GM19099 (cell line): ENCODE measurements around the gene ACTMAP.

Experiments used
- POLR2A ChIP-seq: IDR thresholded peaks from 3 replicates; pipeline ENCODE4 v1.6.1; 2011; ENCODE audit warnings: low read depth; ENCODE audit not compliant: insufficient read length; ENCODE audit errors: extremely low read depth

Gene ACTMAP, protein sequence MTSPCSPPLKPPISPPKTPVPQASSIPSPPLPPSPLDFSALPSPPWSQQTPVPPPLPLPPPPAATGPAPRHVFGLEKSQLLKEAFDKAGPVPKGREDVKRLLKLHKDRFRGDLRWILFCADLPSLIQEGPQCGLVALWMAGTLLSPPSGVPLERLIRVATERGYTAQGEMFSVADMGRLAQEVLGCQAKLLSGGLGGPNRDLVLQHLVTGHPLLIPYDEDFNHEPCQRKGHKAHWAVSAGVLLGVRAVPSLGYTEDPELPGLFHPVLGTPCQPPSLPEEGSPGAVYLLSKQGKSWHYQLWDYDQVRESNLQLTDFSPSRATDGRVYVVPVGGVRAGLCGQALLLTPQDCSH

DNA sequence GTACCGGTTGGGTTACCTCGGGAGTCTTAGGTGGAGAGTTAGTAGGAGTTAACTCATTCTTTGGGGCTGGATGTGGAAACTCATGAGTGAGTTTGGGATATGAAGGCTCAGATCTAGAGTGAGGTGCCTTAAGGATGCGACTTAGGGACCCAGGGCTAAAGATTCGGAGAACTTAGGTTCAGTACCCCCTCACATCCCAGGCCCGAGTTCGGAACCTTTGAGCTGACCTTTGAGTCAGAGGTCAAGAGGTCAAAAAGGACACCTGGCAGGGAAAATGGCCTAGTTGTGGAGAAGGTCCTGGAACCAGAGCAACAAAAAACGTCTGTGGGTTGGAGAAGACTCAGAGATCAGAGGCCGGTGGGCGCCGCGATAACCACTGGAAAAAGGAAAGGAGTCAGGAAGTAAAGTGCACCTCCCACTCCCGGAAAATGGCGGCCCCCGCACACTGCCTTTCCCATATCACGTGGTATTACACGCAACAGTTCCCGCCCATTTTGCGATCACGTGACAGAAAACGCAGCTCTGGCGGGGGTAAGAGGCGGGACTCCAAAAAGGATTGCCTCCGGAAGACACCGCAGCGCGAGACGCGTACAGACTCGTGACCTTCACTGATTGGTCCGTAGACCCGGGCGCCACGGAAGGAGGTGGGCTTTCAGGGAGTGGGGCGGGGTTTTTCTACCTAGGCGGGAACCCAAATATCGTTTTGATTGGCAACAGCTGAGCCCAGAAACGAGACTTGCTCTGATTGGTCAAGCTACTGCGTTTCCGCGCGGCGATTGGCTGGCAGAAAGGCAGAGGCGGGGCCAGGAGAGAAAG lies at the start of gene ACTMAP:
ACTMAP (minus strand) TSS at position 420 of the 816 bp plus-strand sequence. CDS start 674 bp downstream, outside the sequence.
- peak; percentile 20 for TF ChIP-seq POLR2A

DNA sequence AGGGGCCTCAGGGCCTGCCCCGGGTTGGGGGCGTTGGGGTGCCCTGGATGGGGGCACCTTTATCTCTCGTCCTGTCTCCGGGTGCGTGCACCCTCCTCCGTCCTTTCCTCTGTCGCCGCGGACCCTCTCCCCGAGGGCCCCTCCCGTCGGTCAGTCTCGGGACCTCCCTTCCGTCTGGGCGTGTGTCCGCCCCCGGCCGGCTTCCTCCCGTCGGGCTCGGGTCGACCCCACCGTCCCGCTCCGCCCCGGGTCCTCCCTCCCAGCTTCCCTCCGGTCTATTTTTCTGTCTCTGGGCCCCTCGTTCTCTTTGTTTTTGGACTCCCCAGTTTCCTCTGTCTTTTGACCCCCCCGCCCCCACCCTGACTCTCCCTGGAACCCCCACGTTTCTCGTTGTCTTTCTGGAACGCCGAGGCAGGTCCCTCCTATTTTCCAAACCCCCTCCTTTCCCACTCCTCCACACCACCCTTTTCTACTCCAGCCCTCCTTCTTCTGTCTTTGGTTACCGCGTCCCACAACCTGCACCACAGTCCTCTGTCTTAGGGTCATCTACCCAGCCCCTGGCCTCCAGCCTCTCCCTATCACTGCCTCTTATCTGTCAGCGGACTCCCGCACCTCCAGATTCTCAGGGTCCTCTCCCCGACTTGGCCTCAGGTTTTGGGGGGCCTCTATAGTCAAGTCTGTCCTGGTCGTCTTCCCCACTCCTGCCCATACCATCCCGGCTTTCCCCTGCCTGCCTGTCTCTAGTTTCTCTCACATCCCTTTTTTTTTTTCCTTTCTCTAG lies 49.5 kb upstream of the ACTMAP start:
- TF ChIP-seq POLR2A = no peak

DNA sequence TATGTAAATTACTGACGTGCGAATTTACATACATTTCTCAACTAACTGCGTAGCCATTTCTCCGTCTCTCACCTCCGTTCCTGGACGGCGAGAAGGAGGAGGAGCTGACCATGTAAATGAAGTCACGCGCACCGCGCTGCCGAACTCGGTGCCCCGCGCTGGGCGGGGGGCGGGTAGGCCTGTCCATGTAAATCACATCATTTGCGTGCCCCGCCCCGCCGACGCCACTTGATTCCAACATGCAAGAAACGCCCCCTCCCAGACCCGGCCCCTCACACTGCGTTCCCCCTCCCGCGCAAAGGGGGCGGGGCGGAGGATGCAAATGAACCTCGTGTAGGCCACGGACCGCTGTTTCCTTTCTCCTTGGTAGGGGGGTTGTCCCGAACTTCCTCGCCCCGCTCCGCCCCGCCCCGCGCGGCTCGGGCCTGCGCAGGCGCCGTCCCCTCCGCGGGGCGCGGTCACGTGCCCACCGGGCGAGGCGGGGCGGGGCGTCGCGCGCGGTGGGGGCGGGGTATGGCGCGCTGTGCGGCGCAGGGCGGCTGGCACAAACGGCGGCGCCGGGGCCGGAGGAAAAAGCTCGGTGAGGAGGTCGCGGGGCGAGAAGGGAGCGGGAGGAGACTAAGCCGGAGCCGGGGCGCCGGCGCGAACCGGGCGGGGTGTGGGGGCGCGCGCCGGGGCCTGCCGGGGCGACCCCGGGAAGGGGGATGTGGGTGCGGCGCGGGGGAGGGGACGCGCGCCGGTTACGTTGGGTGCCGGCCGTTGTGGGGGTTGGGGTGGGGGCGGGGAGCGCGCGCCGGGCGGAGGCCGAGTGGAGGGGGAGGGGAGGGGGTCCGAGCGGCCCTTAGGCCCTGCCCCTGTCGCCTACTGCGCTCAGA lies 48.6 kb upstream of the ACTMAP start, which contains the start of gene EGLN2:
EGLN2 (plus strand) TSS at position 509 of the 875 bp plus-strand sequence. CDS start 1,382 bp downstream, outside the sequence.
- peak; percentile 68 for TF ChIP-seq POLR2A

DNA sequence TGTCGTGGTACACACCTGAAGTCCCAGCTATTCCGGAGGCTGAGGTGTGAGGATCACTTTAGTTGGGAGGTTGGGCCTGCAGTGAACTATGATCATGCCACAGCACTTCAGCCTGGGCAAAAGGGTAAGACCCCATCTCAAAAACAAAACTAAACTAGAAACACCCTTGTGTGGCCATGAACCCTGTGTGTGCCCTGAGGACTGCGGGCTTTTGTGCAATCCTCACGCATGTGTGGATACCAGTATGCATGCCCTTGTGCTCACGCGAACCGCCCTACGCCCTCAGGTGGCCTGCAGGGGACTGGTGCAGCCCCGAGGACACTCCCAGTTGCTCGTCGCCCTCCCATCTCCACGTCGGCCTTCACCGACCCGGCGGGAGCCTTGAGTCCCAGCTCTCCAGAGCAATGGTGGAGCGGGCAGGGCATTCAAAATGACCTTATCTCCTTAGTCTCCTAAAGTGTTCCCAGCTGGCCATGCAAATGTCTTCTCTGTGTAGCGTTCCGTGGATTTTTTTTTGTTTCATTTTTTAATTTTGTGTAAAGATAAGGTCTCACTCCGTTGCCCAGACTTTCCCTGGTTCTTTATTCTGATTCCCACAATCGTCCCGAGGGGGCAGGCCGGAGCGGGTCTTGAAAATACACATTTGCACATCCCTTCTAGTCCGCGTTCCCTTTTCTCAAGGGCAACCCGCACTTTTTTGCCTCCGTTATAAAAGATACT lies 47.8 kb upstream of the ACTMAP start:
- TF ChIP-seq POLR2A = peak; percentile 85

DNA sequence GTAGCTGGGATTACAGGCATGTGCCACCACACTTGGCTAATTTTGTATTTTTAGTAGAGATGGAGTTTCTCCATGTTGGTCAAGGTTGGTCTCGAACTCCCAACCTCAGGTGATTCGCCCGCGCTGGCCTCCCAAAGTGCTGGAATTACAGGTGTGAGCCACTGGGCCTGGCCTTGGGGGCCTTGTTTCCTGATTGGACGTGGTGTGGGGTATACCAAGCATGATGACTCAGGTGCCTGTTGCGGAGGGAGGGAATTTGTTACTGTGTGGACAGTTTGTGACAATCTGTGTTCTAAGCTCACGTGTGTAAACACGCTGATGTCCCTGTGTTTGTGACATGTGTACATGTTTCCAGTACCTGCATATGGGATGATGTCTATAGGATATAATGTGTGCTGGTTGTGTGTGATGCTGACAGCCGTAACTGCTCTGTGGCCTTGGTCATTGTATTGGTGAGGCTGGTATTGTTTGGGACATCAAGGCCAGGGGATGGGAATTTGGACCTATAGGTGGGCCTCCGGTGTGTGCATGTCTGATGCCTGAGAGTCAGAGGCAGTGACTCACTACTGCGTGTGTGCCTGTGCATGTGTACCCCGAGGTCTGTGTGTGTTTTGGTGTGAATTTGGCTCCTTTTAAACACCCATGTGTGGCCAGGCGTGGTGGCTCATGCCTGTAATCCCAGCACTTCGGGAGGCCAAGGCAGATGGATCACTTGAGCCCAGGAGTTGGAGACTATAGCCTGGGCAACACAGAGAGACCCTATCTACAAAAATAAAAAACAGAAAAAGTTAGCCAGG lies 47.1 kb upstream of the ACTMAP start:
- TF ChIP-seq POLR2A = no peak

DNA sequence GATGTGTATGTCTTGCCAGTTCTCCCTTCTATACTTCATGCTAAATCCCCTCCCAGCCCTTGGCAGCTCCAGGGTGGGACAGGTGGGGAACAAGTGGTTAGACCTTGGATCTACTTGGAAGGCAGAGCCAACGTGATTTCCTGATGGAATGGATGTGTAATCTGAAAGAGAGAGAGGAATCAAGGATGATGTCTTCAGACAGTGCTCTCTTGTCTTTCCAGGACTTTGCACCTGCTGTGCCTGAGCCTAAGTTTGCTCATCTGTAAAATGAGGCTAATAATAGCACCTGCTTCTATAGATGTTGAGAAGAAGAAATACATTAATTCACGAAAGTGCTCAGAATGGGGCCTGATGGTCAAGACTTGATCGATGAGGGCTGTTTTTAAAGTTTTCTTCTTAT lies 41.7 kb upstream of the ACTMAP start:
- no peak for TF ChIP-seq POLR2A

DNA sequence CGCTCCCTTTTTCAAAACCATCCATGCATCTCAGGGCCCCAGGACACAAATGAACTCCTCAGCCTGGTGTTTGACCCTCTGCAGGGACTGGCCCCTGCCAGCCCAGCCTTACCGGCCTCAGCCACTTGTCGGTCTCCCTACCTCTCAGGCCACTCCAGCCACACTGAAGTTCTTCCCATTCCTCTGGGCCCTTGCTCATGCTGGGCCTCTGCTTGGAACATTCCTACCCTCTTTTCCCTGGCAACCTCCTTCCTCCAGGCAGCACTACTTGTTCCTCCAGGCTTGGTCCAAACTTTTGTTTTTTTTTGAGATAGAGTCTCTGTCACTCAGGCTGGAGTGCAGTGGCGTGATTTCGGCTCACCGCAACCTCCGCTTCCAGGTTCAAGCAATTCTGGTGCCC lies 41.1 kb upstream of the ACTMAP start:
- TF ChIP-seq POLR2A = no peak

DNA sequence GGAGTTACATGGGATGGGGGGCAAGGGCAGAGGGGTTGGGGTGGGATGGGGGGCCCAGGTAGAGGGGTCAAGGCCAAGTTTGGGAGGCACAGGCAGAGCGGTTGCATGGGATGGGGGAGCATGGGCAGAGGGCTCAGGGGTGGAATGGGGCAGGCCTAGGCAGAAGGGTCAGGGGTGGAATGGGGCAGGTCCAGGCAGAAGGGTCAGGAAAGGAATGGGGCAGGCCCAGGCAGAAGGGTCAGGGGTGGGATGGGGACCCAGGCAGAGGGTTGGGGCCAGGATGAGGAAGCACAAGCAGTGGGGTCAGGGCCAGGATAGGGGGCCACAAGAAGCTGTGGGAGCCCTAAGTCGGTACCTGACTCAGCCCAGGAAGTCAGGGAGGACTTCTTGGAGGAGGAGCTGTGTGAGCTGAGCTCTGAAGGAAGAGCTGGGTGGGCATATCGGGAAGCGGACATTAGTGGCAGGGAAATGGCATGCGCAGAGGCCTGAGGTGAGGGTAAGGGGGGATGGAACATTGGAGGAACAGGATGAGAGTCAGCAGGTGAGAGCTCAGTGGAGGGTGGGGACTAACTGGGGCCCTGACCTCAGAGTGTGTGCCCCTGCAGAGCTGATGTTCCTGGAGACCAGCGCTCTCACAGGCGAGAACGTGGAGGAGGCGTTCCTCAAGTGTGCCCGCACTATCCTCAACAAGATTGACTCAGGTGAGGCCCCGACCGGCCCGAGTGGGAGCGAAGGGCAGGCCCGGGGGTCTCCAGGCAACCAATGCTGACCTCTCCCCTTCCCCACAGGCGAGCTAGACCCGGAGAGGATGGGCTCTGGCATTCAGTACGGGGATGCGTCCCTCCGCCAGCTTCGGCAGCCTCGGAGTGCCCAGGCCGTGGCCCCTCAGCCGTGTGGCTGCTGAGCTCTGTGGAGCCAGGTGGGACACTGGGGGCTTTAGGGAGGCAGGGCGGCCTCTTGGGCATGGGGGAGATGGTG lies 36.1 kb upstream of the ACTMAP start:
- TF ChIP-seq POLR2A = no peak

DNA sequence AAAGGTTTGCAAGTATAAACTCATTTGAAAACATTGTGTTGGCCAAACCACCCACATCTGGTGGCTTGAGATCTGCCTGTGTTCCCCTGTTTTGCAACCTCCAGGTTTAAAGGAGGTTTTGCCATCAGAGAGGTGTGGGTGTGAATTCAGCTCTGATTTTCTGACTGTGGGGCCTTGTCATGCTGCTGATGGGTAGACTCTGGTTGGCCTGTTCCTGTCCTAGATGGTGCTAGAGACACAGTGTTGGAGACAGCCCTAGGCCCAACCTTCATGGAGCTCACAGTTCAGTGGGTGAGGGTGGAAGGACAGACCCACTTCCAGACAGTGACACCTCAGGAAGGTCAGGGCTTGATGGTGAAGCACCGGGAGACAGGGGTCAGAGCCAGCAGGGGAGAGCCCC lies 35.2 kb upstream of the ACTMAP start:
- no peak for TF ChIP-seq POLR2A

DNA sequence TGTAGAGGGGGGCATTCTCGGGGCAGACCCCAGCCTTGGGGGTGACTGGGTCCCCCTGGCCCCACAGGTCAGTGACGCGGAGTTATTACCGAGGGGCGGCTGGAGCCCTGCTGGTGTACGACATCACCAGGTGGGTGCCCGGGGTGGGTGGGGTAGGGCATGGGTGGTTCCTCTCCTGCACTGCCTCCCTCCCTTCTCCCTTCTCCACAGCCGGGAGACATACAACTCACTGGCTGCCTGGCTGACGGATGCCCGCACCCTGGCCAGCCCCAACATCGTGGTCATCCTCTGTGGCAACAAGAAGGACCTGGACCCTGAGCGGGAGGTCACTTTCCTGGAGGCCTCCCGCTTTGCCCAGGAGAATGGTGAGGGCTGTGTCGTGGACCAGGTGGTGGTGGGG lies 33.4 kb upstream of the ACTMAP start:
- TF ChIP-seq POLR2A = no peak

DNA sequence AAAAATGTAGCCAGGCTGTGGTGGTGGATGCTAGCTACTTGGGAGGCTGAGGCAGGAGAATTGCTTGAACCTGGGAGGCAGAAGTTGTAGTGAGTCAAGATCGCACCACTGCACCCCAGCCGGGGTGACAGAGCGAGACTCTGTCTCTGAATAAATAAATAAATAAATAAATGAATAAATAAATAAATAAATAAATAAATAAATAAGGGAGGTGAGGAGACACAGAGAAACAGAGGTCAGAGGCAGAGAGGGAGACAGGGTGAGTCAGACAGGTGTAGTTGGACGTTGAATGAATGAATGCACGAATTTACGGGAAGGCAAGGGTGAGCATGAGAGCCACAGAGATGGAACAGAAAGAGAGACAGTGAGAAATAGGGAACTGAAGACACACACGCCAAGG lies 30.9 kb upstream of the ACTMAP start:
- TF ChIP-seq POLR2A = no peak

DNA sequence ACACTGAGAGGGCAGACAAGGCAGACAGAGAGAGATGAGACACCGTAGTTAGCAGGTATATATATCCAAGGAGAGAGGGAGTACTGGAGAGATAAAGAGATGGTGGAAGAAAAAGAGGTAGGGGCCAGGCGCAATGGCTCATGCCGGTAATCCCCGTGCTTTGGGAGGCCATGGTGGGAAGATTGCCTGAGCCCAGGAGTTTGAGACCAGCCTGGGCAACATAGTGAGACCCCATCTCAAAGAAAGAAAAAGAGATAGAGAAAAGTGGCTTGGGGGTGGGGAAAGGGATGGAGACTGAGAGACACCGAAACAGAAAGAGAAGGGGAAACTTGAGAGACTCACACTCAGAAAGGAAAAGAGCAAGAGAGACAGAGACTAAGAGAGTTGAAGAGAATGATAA lies 30.3 kb upstream of the ACTMAP start:
- no peak for TF ChIP-seq POLR2A
